OCI-LY7 (cell line): Measurements from ENCODE around the gene LGI4. TPM values are rescaled to one million over a fixed set of nuclear protein-coding genes. Genes with fewer than 3 reads are reported as not detected.

ENCODE experiments used
- BruUV-seq: library from RNA; stranded (reverse); fragments of 400-500 nt; replicated peaks from 2 replicates; lab custom pipeline; 2021; lab: Mats Ljungman, UMichigan
- CTCF ChIA-PET: fragments of 300-600 bp; sonication (Branson Sonifier 250); formaldehyde crosslinking; loops from one replicate; lab custom pipeline; 2022; ENCODE audit warnings: antibody characterized with exemption; ENCODE audit not compliant: unreplicated experiment; lab: Charles Lee
- POLR2A ChIA-PET: fragments of 300-600 bp; sonication (Branson Sonifier 250); formaldehyde crosslinking; loops from one replicate; lab custom pipeline; 2022; ENCODE audit warnings: antibody characterized with exemption; lab: Charles Lee
- DNase-seq: peaks from one replicate; pipeline ENCODE4 v3.0.0-alpha.2; 2015; ENCODE audit warnings: low spot score
- H2AFZ ChIP-seq: fragments of 200-600 bp; sonication (generic), shearing (Covaris generic); 2 replicates; pipeline ENCODE4 v1.6.1; 2014; ENCODE audit warnings: mild to moderate bottlenecking, antibody characterized with exemption, low read length, moderate library complexity
- H3K27ac ChIP-seq: fragments of 200-600 bp; sonication (generic); 2 replicates; pipeline ENCODE4 v1.5.1; 2014; ENCODE audit warnings: mixed run types, low read depth, mild to moderate bottlenecking, moderate library complexity, low read length, inconsistent platforms; ENCODE audit not compliant: poor library complexity, severe bottlenecking
- H3K36me3 ChIP-seq: fragments of 200-600 bp; sonication (generic); 2 replicates; pipeline ENCODE4 v1.6.1; 2014; ENCODE audit warnings: mild to moderate bottlenecking, antibody characterized with exemption, low read length, moderate library complexity, mixed read lengths; ENCODE audit not compliant: insufficient read depth
- H3K4me1 ChIP-seq: fragments of 200-600 bp; sonication (generic); 2 replicates; pipeline ENCODE4 v1.5.1; 2014; ENCODE audit warnings: mild to moderate bottlenecking, low read length; ENCODE audit not compliant: insufficient read depth, poor library complexity, severe bottlenecking
- H3K4me2 ChIP-seq: fragments of 200-600 bp; sonication (generic); 2 replicates; pipeline ENCODE4 v1.6.1; 2014; ENCODE audit warnings: mild to moderate bottlenecking, low read length
- H3K4me3 ChIP-seq: fragments of 200-600 bp; sonication (generic); 2 replicates; pipeline ENCODE4 v1.5.1; 2014; ENCODE audit warnings: mild to moderate bottlenecking, low read depth, low read length; ENCODE audit not compliant: poor library complexity, severe bottlenecking
- H3K79me2 ChIP-seq: fragments of 200-600 bp; sonication (generic); 2 replicates; pipeline ENCODE4 v1.6.1; 2016; ENCODE audit warnings: low read depth, mild to moderate bottlenecking, low read length, moderate library complexity, mixed read lengths; ENCODE audit not compliant: insufficient read depth
- H3K9me2 ChIP-seq: fragments of 200-600 bp; sonication (generic); 2 replicates; pipeline ENCODE4 v1.6.1; 2016; ENCODE audit warnings: mild to moderate bottlenecking, low read length, mixed read lengths; ENCODE audit not compliant: insufficient read depth
- H3K9me3 ChIP-seq: fragments of 200-600 bp; sonication (generic); 2 replicates; pipeline ENCODE4 v1.6.1; 2014; ENCODE audit warnings: mild to moderate bottlenecking, mixed run types, low read length, mixed read lengths
- H4K20me1 ChIP-seq: fragments of 200-600 bp; sonication (generic); 2 replicates; pipeline ENCODE4 v1.6.1; 2014; ENCODE audit warnings: mild to moderate bottlenecking, antibody characterized with exemption, low read length, moderate library complexity, mixed read lengths; ENCODE audit not compliant: insufficient read depth
- CTCF ChIP-seq: fragments of 200-600 bp; sonication (generic); conservative IDR thresholded peaks from 2 replicates; pipeline ENCODE4 v1.5.1; 2014; ENCODE audit warnings: mild to moderate bottlenecking, antibody characterized with exemption, low read length, moderate library complexity, mixed read lengths
- EZH2phosphoT487 ChIP-seq: fragments of 200-600 bp; sonication (generic); IDR thresholded peaks from 2 replicates; pipeline ENCODE4 v1.6.1; 2018; ENCODE audit warnings: low read depth, borderline replicate concordance, mild to moderate bottlenecking, mixed run types, antibody characterized with exemption, low read length, moderate library complexity, mixed read lengths
- intact Hi-C: fragments of 100-400 bp; cut with micrococcal nuclease; formaldehyde crosslinking; loops from one replicate; pipeline ENCODE4 v1.10.0; 2022; ENCODE audit not compliant: unreplicated experiment
- total RNA-seq, 2 experiments: library from RNA; depleted of rRNA in 1 of 2; stranded (reverse); fragments of >200 nt in 1 of 2; shearing (Covaris generic) in 1 of 2; gene quantifications; 2 replicates each; pipeline ENCODE4 v1.2.3, GENCODE V29; 2014 to 2022

The LGI4 gene
- total RNA-seq, 2 experiments from 2014 or later, result 0.28 to 5.9 TPM

- H2AFZ ChIP-seq, result no peak overlapping the region
- no peaks in the 10 kb centered on the region for H3K79me2 ChIP-seq
- POLR2A ChIA-PET, result no interaction called here
- BruUV-seq, result no TSS peak
- no peaks in the 10 kb centered on the region for H4K20me1 ChIP-seq
- no peaks in the 10 kb centered on the region for H3K4me1 ChIP-seq
- H3K4me3 ChIP-seq, result no peak overlapping the region
- H3K36me3 ChIP-seq, result peaks cover 12% of the 10 kb centered on the region
- no peak for DNase-seq
- H3K9me3 ChIP-seq, result peaks cover 13% of the 10 kb centered on the region; the same call in 1 of the 2 replicates
- no peak overlapping the region for H3K4me2 ChIP-seq
- no peaks in the 10 kb centered on the region for H3K9me2 ChIP-seq
- no peak overlapping the region for H3K27ac ChIP-seq
- intact Hi-C loops, result no loop called here
- CTCF ChIA-PET, result no interaction called here
- TF ChIP-seq EZH2phosphoT487, result no peak
- no peak for TF ChIP-seq CTCF
Observed at GRCh38 chr19:35176181-35176570, 41.3 kb upstream of the LGI4 start.

- H3K9me2 ChIP-seq, result no peaks in the 10 kb centered on the region
- no peak overlapping the region for H2AFZ ChIP-seq
- no peak overlapping the region for H3K27ac ChIP-seq
- TF ChIP-seq EZH2phosphoT487, result no peak
- TF ChIP-seq CTCF, result no peak
- BruUV-seq, result no TSS peak
- no peak overlapping the region for H3K4me3 ChIP-seq
- peaks cover 27% of the 10 kb centered on the region for H3K36me3 ChIP-seq
- POLR2A ChIA-PET, result interaction anchor here (0.8 kb wide), 1 partner anchor 9 kb away, joined by 3 read pairs; no protein-coding TSS in a partner anchor
- no peaks in the 10 kb centered on the region for H3K79me2 ChIP-seq
- no peaks in the 10 kb centered on the region for H3K4me1 ChIP-seq
- H4K20me1 ChIP-seq, result no peaks in the 10 kb centered on the region
- intact Hi-C loops, result no loop called here
- DNase-seq, result no peak
- no peak overlapping the region for H3K4me2 ChIP-seq
- H3K9me3 ChIP-seq, result peaks cover 13% of the 10 kb centered on the region; the same call in 1 of the 2 replicates
- CTCF ChIA-PET, result no interaction called here
Observed at GRCh38 chr19:35174226-35174625, 39.4 kb upstream of the LGI4 start.

- BruUV-seq, result TSS peak; percentile 49
- Histone ChIP-seq H3K4me1 (no peaks in the 10 kb centered on the region), H3K4me3 (no peak overlapping the region), H4K20me1 (no peaks in the 10 kb centered on the region), H3K4me2 (no peak overlapping the region), H2AFZ (no peak overlapping the region), H3K27ac (no peak overlapping the region), H3K9me3 (no peaks in the 10 kb centered on the region), H3K36me3 (peaks cover 44% of the 10 kb centered on the region), H3K79me2 (no peaks in the 10 kb centered on the region), H3K9me2 (no peaks in the 10 kb centered on the region)
- DNase-seq, result no peak
- ChIA-PET CTCF (no interaction called here), POLR2A (no interaction called here)
- intact Hi-C loops, result no loop called here
- no peak for TF ChIP-seq CTCF
- no peak for TF ChIP-seq EZH2phosphoT487
Observed at GRCh38 chr19:35171730-35172129, 36.9 kb upstream of the LGI4 start.
